Naive thymus-derived CD4-positive, alpha-beta T cell (primary cell): ENCODE measurements around the gene ADGRL3. TPM values are rescaled to one million over a fixed set of nuclear protein-coding genes. Genes with fewer than 3 reads are reported as not detected.

Experiments
- ATAC-seq: fragments of 150-1000 bp; cut with Tn5 transposase; 2 replicates; pipeline ENCODE4 v1.10.0; 2021; ENCODE audit warnings: mild to moderate bottlenecking, moderate library complexity
- CTCF ChIA-PET: fragments of 350-600 bp; sonication (Branson Sonifier 250); formaldehyde crosslinking; loops from one replicate; lab custom pipeline; 2021; ENCODE audit warnings: antibody characterized with exemption; lab: Charles Lee
- POLR2A ChIA-PET: fragments of 350-600 bp; sonication (Branson Sonifier 250); formaldehyde crosslinking; loops from one replicate; lab custom pipeline; 2021; ENCODE audit warnings: antibody characterized with exemption, inconsistent platforms; lab: Charles Lee
- DNase-seq, 9 donors: peaks; one replicate each; pipeline versions ENCODE4 v3.0.0 to v3.0.0-alpha.2; 2020 to 2022; ENCODE audit warnings: mixed read lengths in 1 of 9
- H3K27ac ChIP-seq: one replicate; pipeline ENCODE4 v1.7.0; 2013; ENCODE audit warnings: mild to moderate bottlenecking, low read depth, low read length, moderate library complexity
- H3K27me3 ChIP-seq, 2 donors: one replicate each; pipeline ENCODE4 v1.7.0; 2013; ENCODE audit warnings: low read length in 2 of 2, mild to moderate bottlenecking in 2 of 2, moderate library complexity in 2 of 2; ENCODE audit not compliant: control insufficient read depth in 2 of 2, insufficient read depth in 2 of 2
- H3K36me3 ChIP-seq, 3 experiments: 1 replicate in 2 of 3; 2 replicates in 1 of 3; pipeline ENCODE4 v1.7.0; 2013; ENCODE audit warnings: low read length in 3 of 3, mild to moderate bottlenecking in 3 of 3, moderate library complexity in 1 of 3; ENCODE audit not compliant: insufficient read depth in 3 of 3, control insufficient read depth in 2 of 3
- H3K4me1 ChIP-seq, 2 donors: one replicate each; pipeline ENCODE4 v1.7.0; 2013; ENCODE audit warnings: low read length in 2 of 2, mild to moderate bottlenecking in 2 of 2, moderate library complexity in 1 of 2; ENCODE audit not compliant: control insufficient read depth in 2 of 2, insufficient read depth in 2 of 2
- H3K4me3 ChIP-seq: 2 replicates; pipeline ENCODE4 v1.7.0; 2013; ENCODE audit warnings: mild to moderate bottlenecking, low read length
- H3K9me3 ChIP-seq, 3 experiments: 1 replicate in 2 of 3; 2 replicates in 1 of 3; pipeline ENCODE4 v1.7.0; 2013; ENCODE audit warnings: low read length in 3 of 3; ENCODE audit not compliant: control insufficient read depth in 2 of 3
- H3K27ac Mint-ChIP-seq, 9 donors: one replicate each; pipeline ENCODE4 v1.8.0; 2020 to 2022; ENCODE audit warnings: mixed read lengths in 9 of 9, mild to moderate bottlenecking in 8 of 9, moderate library complexity in 5 of 9, inconsistent platforms in 2 of 9
- H3K27me3 Mint-ChIP-seq, 5 donors: one replicate each; pipeline ENCODE4 v1.8.0; 2021 to 2022; ENCODE audit warnings: mixed read lengths in 5 of 5, mild to moderate bottlenecking in 1 of 5
- H3K36me3 Mint-ChIP-seq, 5 donors: one replicate each; pipeline ENCODE4 v1.8.0; 2020 to 2022; ENCODE audit warnings: mixed read lengths in 5 of 5, mild to moderate bottlenecking in 3 of 5, inconsistent platforms in 1 of 5
- H3K4me1 Mint-ChIP-seq, 7 donors: one replicate each; pipeline ENCODE4 v1.8.0; 2020 to 2022; ENCODE audit warnings: mixed read lengths in 7 of 7, mild to moderate bottlenecking in 3 of 7, inconsistent platforms in 1 of 7
- H3K4me3 Mint-ChIP-seq, 10 donors: one replicate each; pipeline ENCODE4 v1.8.0; 2020 to 2022; ENCODE audit warnings: mild to moderate bottlenecking in 10 of 10, mixed read lengths in 10 of 10, moderate library complexity in 6 of 10, inconsistent platforms in 2 of 10
- H3K9me3 Mint-ChIP-seq, 11 donors: one replicate each; pipeline ENCODE4 v1.8.0; 2020 to 2022; ENCODE audit warnings: mixed read lengths in 11 of 11, mild to moderate bottlenecking in 4 of 11, inconsistent platforms in 1 of 11, moderate library complexity in 1 of 11
- intact Hi-C, 2 donors: fragments of 100-400 bp; cut with micrococcal nuclease; formaldehyde crosslinking; loops; one replicate each; pipeline ENCODE4 v1.15.1; 2023
- polyA plus RNA-seq, 2 donors: library from polyadenylated mRNA; unstranded; fragments of 300-500 nt; fragmentation: Illumina TruSeq; gene quantifications; one replicate each; pipeline ENCODE4 v1.2.3, GENCODE V29; 2021
- total RNA-seq, 6 experiments: library from RNA in 5 of 6; stranded (reverse) in 5 of 6; gene quantifications; 1 replicate in 5 of 6; 2 replicates in 1 of 6; pipeline ENCODE4 v1.2.3 and lab custom pipeline; 2021 to 2026

ADGRL3 gene
- total and polyA plus RNA-seq, 7 experiments from 2014 or later: not detected

DNA sequence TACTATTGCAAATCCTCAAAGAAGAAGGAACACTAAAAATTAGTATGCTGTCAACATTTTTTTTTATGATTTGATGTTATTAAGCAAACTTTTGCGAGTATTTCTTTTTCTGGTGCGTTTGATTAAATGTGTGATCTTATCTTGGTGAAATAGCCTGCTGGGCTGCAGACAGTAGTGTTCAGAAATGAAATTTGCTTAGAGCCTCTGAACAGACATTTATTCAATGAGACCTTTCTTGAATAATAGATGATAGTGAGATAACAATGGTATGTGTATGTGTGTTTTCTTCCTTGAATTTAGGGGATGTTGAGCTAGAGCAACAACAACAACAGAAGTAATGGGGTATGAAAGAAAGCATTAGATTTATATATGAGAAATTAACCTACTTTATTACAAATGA is 12.7 kb downstream of the ADGRL3 start:
- Histone ChIP-seq H3K4me3 (no peak overlapping the region), H3K27ac (no peak overlapping the region), H3K9me3 (no peaks in the 10 kb centered on the region), H3K4me1 (no peaks in the 10 kb centered on the region), H3K27me3 (no peaks in the 10 kb centered on the region), H3K36me3 (no peaks in the 10 kb centered on the region)
- ChIA-PET POLR2A (no interaction called here), CTCF (no interaction called here)
- intact Hi-C loops: no loop called here
- no peak overlapping the region for H3K4me3 Mint-ChIP-seq
- DNase-seq: no peak
- peaks cover 0 to 8% (median 2%) of the 10 kb centered on the region in 11 donors for H3K9me3 Mint-ChIP-seq
- ATAC-seq: no peak
- no peaks in the 10 kb centered on the region for H3K27me3 Mint-ChIP-seq
- no peak overlapping the region for H3K27ac Mint-ChIP-seq
- no peaks in the 10 kb centered on the region for H3K36me3 Mint-ChIP-seq
- no peaks in the 10 kb centered on the region for H3K4me1 Mint-ChIP-seq

DNA sequence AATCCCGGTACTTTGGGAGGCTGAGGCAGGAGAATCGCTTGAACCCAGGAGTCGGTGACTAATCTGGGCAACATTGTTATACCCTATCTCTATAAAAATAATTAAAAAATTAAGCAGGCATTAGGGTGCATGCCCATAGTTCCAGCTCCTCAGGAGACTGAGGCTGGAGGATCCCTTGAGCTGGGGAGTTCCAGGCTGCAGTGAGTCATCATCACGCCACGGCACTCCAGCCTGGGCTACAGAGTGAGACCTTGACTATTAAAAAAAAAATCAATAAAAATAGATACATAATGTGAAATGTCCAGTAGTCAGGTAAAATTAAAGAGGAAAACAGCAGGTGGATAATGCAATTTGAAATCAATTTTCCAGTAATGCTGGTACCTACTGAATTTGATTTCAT is 14.6 kb downstream of the ADGRL3 start:
- CTCF ChIA-PET: no interaction called here
- Histone ChIP-seq H3K4me3 (no peak overlapping the region), H3K4me1 (no peaks in the 10 kb centered on the region), H3K9me3 (no peaks in the 10 kb centered on the region), H3K36me3 (no peaks in the 10 kb centered on the region), H3K27ac (no peak overlapping the region), H3K27me3 (no peaks in the 10 kb centered on the region)
- POLR2A ChIA-PET: no interaction called here
- ATAC-seq (no peak), DNase-seq (no peak)
- intact Hi-C loops: no loop called here
- Mint-ChIP-seq H3K27me3 (no peaks in the 10 kb centered on the region), H3K9me3 (peaks cover 0 to 7% (median 0%) of the 10 kb centered on the region in 11 donors), H3K36me3 (no peaks in the 10 kb centered on the region), H3K27ac (no peak overlapping the region), H3K4me1 (no peaks in the 10 kb centered on the region), H3K4me3 (no peak overlapping the region)

DNA sequence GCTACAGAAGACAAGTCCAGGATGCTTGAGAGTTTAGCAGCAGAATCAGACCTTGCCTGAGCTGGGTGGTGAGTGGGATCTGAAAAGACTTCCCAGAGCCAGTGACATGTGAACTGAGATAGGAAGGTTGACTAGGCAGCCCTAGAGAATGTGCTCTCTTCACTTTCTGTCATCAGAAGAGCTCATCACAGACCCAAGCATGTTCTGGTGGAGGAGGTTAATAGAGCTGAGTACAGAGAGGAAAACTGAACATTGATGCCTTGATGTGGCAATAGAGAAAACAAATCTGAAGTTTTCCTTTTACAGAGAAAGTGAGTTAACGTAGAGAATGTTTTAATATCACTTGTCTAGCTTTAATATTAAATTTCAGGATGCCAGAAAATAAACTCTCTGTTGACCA is 17.1 kb downstream of the ADGRL3 start:
- POLR2A ChIA-PET: no interaction called here
- Histone ChIP-seq H3K9me3 (no peaks in the 10 kb centered on the region), H3K4me3 (no peak overlapping the region), H3K4me1 (no peaks in the 10 kb centered on the region), H3K27me3 (no peaks in the 10 kb centered on the region), H3K36me3 (no peaks in the 10 kb centered on the region), H3K27ac (no peak overlapping the region)
- Mint-ChIP-seq H3K4me1 (no peaks in the 10 kb centered on the region), H3K9me3 (peaks cover 0 to 5% (median 0%) of the 10 kb centered on the region in 11 donors), H3K27me3 (no peaks in the 10 kb centered on the region), H3K36me3 (no peaks in the 10 kb centered on the region), H3K4me3 (no peak overlapping the region), H3K27ac (no peak overlapping the region)
- ATAC-seq (no peak), DNase-seq (no peak)
- intact Hi-C loops: no loop called here
- CTCF ChIA-PET: no interaction called here

DNA sequence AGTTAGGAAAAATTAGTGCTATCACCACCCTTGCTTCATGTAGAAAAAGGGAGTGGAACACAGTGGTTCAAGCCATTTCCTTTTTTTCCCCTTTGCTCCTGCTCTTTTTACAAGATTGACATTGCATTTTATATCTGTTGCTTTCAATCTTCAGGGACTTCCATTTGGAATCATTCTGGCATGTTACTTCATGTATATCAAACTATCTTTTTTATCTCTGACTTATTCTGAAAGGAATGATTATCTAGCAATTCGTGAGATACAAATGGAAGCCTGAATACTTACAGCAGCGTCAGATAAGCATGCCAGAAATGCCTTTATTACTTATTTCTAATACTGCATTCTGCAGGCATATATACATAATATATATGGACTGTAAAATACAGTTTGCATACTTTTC is 20.4 kb downstream of the ADGRL3 start:
- no peaks in the 10 kb centered on the region for H3K36me3 Mint-ChIP-seq
- POLR2A ChIA-PET: no interaction called here

DNA sequence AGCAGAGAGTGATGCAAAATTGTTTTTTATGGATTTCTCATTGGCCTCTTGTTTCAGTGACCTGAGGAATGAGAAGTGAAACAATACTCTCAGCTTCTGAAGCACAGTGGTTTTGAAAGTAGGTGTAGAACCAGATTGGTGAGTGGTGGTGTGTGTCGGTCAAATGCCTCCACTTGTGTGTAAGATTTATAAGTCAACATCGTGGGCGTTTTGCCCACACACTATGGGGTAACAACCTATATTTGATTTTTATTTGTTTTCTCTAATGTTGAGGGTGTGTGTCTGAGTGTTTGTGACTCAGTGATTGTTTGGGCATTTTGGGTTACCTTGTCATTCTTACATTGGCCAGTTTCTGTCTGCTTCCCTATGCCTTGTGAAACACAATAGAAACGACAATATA is 23.3 kb downstream of the ADGRL3 start:
- peaks cover 0 to 12% (median 0%) of the 10 kb centered on the region in 11 donors for H3K9me3 Mint-ChIP-seq
- no peak for ATAC-seq

More for the DNA sequence above, 20.4 kb downstream of the ADGRL3 start:
- CTCF ChIA-PET: no interaction called here
- Histone ChIP-seq H3K27ac (no peak overlapping the region), H3K4me1 (no peaks in the 10 kb centered on the region), H3K36me3 (no peaks in the 10 kb centered on the region), H3K4me3 (no peak overlapping the region), H3K27me3 (no peaks in the 10 kb centered on the region), H3K9me3 (no peaks in the 10 kb centered on the region)
- Mint-ChIP-seq H3K4me3 (no peak overlapping the region), H3K27ac (no peak overlapping the region), H3K9me3 (peaks cover 0 to 7% (median 0%) of the 10 kb centered on the region in 11 donors), H3K4me1 (no peaks in the 10 kb centered on the region), H3K27me3 (no peaks in the 10 kb centered on the region)
- DNase-seq: no peak
- no peak for ATAC-seq
- intact Hi-C loops: no loop called here

DNA sequence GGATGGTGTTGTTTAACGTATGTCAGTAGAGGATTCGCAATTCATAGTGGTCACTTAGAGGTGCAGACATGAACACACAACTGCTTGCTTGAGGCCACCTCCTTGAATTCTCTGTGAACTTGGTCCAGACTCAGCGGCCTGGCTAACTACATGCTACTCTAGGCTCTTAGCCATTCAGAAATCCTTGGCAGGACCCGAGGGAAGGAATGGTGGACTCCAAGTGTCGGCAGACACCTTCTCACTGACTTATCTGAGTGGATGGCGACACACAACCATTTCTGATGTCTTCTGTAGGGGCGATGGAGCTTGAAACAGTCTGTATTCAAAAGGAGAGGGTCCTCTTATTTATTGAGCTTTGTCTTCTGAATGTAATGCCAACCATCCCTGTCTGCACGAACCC is 24.4 kb downstream of the ADGRL3 start:
- no peak for ATAC-seq
- no peaks in the 10 kb centered on the region for H3K36me3 ChIP-seq
- no peaks in the 10 kb centered on the region for H3K9me3 ChIP-seq
- no peaks in the 10 kb centered on the region for H3K27me3 Mint-ChIP-seq
- no peak overlapping the region for H3K4me3 Mint-ChIP-seq
- DNase-seq: no peak
- no peaks in the 10 kb centered on the region for H3K4me1 ChIP-seq
- intact Hi-C loops: no loop called here
- H3K36me3 Mint-ChIP-seq: no peaks in the 10 kb centered on the region
- no peak overlapping the region for H3K4me3 ChIP-seq
- H3K27me3 ChIP-seq: no peaks in the 10 kb centered on the region
- H3K27ac ChIP-seq: no peak overlapping the region
- CTCF ChIA-PET: no interaction called here
- no peak overlapping the region for H3K27ac Mint-ChIP-seq
- H3K9me3 Mint-ChIP-seq: peaks cover 0 to 12% (median 0%) of the 10 kb centered on the region in 11 donors
- no peaks in the 10 kb centered on the region for H3K4me1 Mint-ChIP-seq
- POLR2A ChIA-PET: no interaction called here

More for the DNA sequence above, 23.3 kb downstream of the ADGRL3 start:
- Histone ChIP-seq H3K4me3 (no peak overlapping the region), H3K9me3 (no peaks in the 10 kb centered on the region), H3K36me3 (no peaks in the 10 kb centered on the region), H3K27ac (no peak overlapping the region), H3K4me1 (no peaks in the 10 kb centered on the region), H3K27me3 (no peaks in the 10 kb centered on the region)
- Mint-ChIP-seq H3K36me3 (no peaks in the 10 kb centered on the region), H3K4me1 (no peaks in the 10 kb centered on the region), H3K27me3 (no peaks in the 10 kb centered on the region), H3K4me3 (no peak overlapping the region), H3K27ac (no peak overlapping the region)
- ChIA-PET POLR2A (no interaction called here), CTCF (no interaction called here)
- no peak for DNase-seq
- intact Hi-C loops: no loop called here

DNA sequence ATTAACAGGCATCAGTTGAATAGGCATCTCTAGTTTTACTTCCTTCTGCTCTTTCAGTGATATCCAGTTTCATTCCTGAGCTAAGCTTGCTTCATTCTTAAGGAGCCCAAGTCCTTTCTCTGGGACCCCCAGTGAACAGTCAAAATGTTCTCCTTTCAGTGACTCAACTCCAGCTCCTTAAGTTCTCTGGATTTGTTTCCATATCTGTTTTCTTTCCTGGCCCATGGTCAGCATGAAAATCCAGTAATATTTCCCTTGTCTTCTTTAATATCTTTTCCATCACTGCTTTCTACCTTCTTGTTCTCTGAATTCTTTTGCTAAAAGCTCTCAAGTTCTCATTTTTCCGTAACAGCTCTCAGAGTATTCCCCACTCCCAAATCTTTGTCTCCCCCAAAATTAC is 25.5 kb downstream of the ADGRL3 start:
- CTCF ChIA-PET: no interaction called here
- H3K9me3 Mint-ChIP-seq: peaks cover 0 to 12% (median 0%) of the 10 kb centered on the region in 11 donors
- POLR2A ChIA-PET: no interaction called here

More for the DNA sequence above, 25.5 kb downstream of the ADGRL3 start:
- Mint-ChIP-seq H3K36me3 (no peaks in the 10 kb centered on the region), H3K4me1 (no peaks in the 10 kb centered on the region), H3K27me3 (no peaks in the 10 kb centered on the region), H3K27ac (no peak overlapping the region), H3K4me3 (no peak overlapping the region)
- no peak overlapping the region for H3K27ac ChIP-seq
- ATAC-seq: no peak
- no peak for DNase-seq
- intact Hi-C loops: no loop called here
- no peaks in the 10 kb centered on the region for H3K36me3 ChIP-seq
- no peak overlapping the region for H3K4me3 ChIP-seq
- H3K9me3 ChIP-seq: no peaks in the 10 kb centered on the region
- H3K4me1 ChIP-seq: no peaks in the 10 kb centered on the region
- no peaks in the 10 kb centered on the region for H3K27me3 ChIP-seq
